Measurements from ENCODE around the gene RPH3AL.

The RPH3AL gene

GRCh38 chr17:336110-337021 is 16.2 kb downstream of the RPH3AL start (continued):
- TF ChIP-seq POU6F1 (CRISPR knock-in tag; IDR thresholded peaks at IDR 0.05; ENCODE audit: borderline replicate concordance, low read depth) (no peak), ISL1 (CRISPR knock-in tag; IDR thresholded peaks at IDR 0.05) (no peak), ZNF70 (CRISPR knock-in tag; IDR thresholded peaks at IDR 0.05) (no peak)
- TF ChIP-seq, protein P1, sequence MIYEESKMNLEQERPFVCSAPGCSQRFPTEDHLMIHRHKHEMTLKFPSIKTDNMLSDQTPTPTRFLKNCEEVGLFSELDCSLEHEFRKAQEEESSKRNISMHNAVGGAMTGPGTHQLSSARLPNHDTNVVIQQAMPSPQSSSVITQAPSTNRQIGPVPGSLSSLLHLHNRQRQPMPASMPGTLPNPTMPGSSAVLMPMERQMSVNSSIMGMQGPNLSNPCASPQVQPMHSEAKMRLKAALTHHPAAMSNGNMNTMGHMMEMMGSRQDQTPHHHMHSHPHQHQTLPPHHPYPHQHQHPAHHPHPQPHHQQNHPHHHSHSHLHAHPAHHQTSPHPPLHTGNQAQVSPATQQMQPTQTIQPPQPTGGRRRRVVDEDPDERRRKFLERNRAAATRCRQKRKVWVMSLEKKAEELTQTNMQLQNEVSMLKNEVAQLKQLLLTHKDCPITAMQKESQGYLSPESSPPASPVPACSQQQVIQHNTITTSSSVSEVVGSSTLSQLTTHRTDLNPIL (CRISPR knock-in tag; IDR thresholded peaks at IDR 0.05; ENCODE audit: low read depth) = no peak

DNA sequence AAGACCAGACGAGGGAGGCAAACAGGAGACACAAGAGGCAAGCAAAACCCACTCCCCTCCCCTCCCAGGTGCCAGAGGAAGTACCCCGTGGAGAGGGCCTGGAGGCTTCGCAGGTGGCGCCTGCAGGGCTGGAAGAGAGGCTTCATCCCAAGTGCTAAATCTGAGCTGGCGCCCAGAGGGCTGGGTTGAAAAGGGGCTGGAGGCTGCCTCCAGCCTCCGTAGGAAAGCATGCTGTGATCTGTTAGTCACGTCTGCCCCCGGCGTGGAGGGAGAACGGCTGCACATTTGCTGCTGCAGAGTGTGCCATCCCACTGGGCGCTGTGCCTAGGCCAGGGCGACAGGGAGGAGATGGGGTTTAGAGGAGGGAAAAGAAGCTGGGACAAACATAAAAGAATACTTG is 16.9 kb downstream of the RPH3AL start:
- TF ChIP-seq ARNTL (CRISPR knock-in tag; IDR thresholded peaks at IDR 0.05; ENCODE audit: borderline replicate concordance, low read depth) = no peak
- TF ChIP-seq POU6F1 (CRISPR knock-in tag; IDR thresholded peaks at IDR 0.05; ENCODE audit: borderline replicate concordance, low read depth) = no peak
- no peak for TF ChIP-seq ZNF565 (CRISPR knock-in tag; conservative IDR thresholded peaks at IDR 0.05; ENCODE audit: low read depth)
- no peak for TF ChIP-seq SNAI2 (CRISPR knock-in tag; IDR thresholded peaks at IDR 0.05)
- no peak for TF ChIP-seq ZNF8 (CRISPR knock-in tag; IDR thresholded peaks at IDR 0.05)
- no peak for TF ChIP-seq ZC3H10 (CRISPR knock-in tag; IDR thresholded peaks at IDR 0.05)
- TF ChIP-seq ESRRG (CRISPR knock-in tag; IDR thresholded peaks at IDR 0.05) = no peak
- TF ChIP-seq, protein P1 (CRISPR knock-in tag; IDR thresholded peaks at IDR 0.05; ENCODE audit: low read depth) = no peak
- TF ChIP-seq GLIS3 (CRISPR knock-in tag; IDR thresholded peaks at IDR 0.05) = no peak
- TF ChIP-seq PPARA (CRISPR knock-in tag; IDR thresholded peaks at IDR 0.05; ENCODE audit: borderline replicate concordance) = no peak
- no peak for TF ChIP-seq OSR1 (CRISPR knock-in tag; IDR thresholded peaks at IDR 0.05)
- no peak for TF ChIP-seq TCF4 (CRISPR knock-in tag; IDR thresholded peaks at IDR 0.05; ENCODE audit: borderline replicate concordance)
- no peak for TF ChIP-seq ISL1 (CRISPR knock-in tag; IDR thresholded peaks at IDR 0.05)
- TF ChIP-seq ZNF70 (CRISPR knock-in tag; IDR thresholded peaks at IDR 0.05) = no peak
- TF ChIP-seq RARB (CRISPR knock-in tag; IDR thresholded peaks at IDR 0.05) = no peak
- no peak for TF ChIP-seq BACH2 (CRISPR knock-in tag; IDR thresholded peaks at IDR 0.05; ENCODE audit: borderline replicate concordance)
- TF ChIP-seq ZFP3 (CRISPR knock-in tag; IDR thresholded peaks at IDR 0.05) = no peak
- TF ChIP-seq CSDC2 (CRISPR knock-in tag; IDR thresholded peaks at IDR 0.05) = no peak
- TF ChIP-seq, protein P2, sequence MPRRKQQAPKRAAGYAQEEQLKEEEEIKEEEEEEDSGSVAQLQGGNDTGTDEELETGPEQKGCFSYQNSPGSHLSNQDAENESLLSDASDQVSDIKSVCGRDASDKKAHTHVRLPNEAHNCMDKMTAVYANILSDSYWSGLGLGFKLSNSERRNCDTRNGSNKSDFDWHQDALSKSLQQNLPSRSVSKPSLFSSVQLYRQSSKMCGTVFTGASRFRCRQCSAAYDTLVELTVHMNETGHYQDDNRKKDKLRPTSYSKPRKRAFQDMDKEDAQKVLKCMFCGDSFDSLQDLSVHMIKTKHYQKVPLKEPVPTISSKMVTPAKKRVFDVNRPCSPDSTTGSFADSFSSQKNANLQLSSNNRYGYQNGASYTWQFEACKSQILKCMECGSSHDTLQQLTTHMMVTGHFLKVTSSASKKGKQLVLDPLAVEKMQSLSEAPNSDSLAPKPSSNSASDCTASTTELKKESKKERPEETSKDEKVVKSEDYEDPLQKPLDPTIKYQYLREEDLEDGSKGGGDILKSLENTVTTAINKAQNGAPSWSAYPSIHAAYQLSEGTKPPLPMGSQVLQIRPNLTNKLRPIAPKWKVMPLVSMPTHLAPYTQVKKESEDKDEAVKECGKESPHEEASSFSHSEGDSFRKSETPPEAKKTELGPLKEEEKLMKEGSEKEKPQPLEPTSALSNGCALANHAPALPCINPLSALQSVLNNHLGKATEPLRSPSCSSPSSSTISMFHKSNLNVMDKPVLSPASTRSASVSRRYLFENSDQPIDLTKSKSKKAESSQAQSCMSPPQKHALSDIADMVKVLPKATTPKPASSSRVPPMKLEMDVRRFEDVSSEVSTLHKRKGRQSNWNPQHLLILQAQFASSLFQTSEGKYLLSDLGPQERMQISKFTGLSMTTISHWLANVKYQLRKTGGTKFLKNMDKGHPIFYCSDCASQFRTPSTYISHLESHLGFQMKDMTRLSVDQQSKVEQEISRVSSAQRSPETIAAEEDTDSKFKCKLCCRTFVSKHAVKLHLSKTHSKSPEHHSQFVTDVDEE (CRISPR knock-in tag; IDR thresholded peaks at IDR 0.05) = no peak
- no peak for TF ChIP-seq PATZ1 (CRISPR knock-in tag; IDR thresholded peaks at IDR 0.05; ENCODE audit: borderline replicate concordance)
- ATAC-seq = no peak
